Loucy (cell line): ENCODE data around the gene HFE.

Experiments used
- CTCF ChIP-seq: fragments of 200-600 bp; sonication (generic); conservative IDR thresholded peaks from 2 replicates; pipeline ENCODE4 v1.5.1; 2014; ENCODE audit warnings: mild to moderate bottlenecking, antibody characterized with exemption, low read length
- EZH2phosphoT487 ChIP-seq: fragments of 200-600 bp; IDR thresholded peaks from 2 replicates; pipeline ENCODE4 v1.6.1; 2018; ENCODE audit warnings: antibody characterized with exemption, mild to moderate bottlenecking, moderate library complexity, borderline replicate concordance

DNA sequence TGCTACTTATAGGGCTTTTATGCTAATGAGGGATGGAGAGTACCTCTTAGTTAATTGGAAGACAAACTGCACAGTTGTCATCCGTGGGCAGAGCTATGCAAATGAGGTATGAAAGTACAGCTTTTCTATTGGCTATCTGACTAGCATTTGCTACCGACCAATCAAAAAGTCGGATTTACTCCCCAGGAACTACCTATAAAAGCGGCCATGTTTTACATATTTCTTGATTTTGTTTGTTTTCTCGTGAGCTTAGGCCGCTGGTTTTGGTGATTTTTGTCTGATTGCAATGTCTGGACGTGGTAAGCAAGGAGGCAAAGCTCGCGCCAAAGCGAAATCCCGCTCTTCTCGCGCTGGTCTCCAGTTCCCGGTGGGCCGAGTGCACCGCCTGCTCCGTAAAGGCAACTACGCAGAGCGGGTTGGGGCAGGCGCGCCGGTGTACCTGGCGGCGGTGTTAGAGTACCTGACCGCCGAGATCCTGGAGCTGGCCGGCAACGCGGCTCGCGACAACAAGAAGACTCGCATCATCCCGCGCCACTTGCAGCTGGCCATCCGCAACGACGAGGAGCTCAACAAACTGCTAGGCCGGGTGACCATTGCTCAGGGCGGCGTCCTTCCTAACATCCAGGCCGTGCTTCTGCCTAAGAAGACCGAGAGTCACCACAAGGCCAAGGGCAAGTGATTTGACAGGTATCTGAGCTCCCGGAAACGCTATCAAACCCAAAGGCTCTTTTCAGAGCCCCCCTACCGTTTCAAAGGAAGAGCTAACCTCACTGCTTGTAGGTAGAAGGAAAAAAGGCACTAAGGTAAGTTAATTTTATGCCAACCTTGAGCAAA is 36.9 kb downstream of the HFE start:
- no peak for TF ChIP-seq CTCF
- TF ChIP-seq EZH2phosphoT487 = no peak
